ENCODE results near the gene GPR146.

Gene GPR146

GRCh38 chr7:1021366-1021765 is 23.0 kb upstream of the GPR146 start:
- peaks cover 87% of the 10 kb centered on the region for H3K36me3 ChIP-seq (ENCODE audit: control insufficient read depth, low read length)
- peaks cover 39% of the 10 kb centered on the region for H3F3A ChIP-seq (ENCODE audit: control insufficient read depth, insufficient read depth)
- H3K4me3 ChIP-seq (ENCODE audit: low read length), result no peak overlapping the region
- H3K79me2 ChIP-seq (ENCODE audit: control insufficient read depth, low read length), result peaks cover 93% of the 10 kb centered on the region
- peaks cover 34% of the 10 kb centered on the region for H4K20me1 ChIP-seq (ENCODE audit: control insufficient read depth, insufficient read depth, low read depth, low read length)
- peaks cover 79% of the 10 kb centered on the region for H3K4me1 ChIP-seq (ENCODE audit: control insufficient read depth, low read length)
- H3K27ac ChIP-seq (ENCODE audit: low read depth, low read length), result peak overlapping the region; percentile 3; the same call in 1 of the 2 replicates
- H3K27me3 ChIP-seq (ENCODE audit: control insufficient read depth, low read length), result no peaks in the 10 kb centered on the region
- H3K4me2 ChIP-seq (ENCODE audit: low read length), result peak overlapping the region; percentile 89; the same call in 1 of the 2 replicates
- TF ChIP-seq, protein P1, sequence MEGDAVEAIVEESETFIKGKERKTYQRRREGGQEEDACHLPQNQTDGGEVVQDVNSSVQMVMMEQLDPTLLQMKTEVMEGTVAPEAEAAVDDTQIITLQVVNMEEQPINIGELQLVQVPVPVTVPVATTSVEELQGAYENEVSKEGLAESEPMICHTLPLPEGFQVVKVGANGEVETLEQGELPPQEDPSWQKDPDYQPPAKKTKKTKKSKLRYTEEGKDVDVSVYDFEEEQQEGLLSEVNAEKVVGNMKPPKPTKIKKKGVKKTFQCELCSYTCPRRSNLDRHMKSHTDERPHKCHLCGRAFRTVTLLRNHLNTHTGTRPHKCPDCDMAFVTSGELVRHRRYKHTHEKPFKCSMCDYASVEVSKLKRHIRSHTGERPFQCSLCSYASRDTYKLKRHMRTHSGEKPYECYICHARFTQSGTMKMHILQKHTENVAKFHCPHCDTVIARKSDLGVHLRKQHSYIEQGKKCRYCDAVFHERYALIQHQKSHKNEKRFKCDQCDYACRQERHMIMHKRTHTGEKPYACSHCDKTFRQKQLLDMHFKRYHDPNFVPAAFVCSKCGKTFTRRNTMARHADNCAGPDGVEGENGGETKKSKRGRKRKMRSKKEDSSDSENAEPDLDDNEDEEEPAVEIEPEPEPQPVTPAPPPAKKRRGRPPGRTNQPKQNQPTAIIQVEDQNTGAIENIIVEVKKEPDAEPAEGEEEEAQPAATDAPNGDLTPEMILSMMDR (IDR thresholded peaks at IDR 0.05; ENCODE audit: low read depth, low read length, poor library complexity, severe bottlenecking), result no peak
- no peak for TF ChIP-seq EZH2phosphoT487 (IDR thresholded peaks at IDR 0.05; ENCODE audit: borderline replicate concordance, low read length)
- H3K9me3 ChIP-seq (ENCODE audit: control insufficient read depth, insufficient read depth, low read length), result no peaks in the 10 kb centered on the region; the same call in 1 of the 2 replicates
- no peaks in the 10 kb centered on the region for H3K9me2 ChIP-seq (replicated peaks; ENCODE audit: control insufficient read depth, low read length)

DNA sequence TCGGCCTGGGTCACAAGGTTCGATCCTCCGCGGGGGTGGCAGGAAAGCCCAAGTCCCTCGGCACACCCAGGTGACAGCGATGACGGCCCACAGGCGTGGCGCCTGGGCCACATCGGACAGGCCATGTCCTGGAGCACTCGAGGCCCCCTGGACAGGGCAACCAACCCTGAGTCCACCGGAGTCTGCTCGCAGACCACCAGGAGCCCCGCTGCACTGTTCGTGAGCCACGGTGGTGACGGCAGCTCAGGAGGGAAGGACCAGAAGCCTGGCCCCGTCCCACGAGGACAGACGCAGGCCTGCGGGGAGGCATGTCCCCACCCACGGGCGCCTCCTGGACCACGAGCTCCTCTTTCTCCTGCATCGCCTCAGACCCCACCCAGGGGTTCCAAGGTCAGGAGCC is 22.4 kb upstream of the GPR146 start:
- Histone ChIP-seq H3K4me3 (ENCODE audit: low read length) (peak overlapping the region; percentile 91), H3K27me3 (ENCODE audit: control insufficient read depth, low read length) (no peaks in the 10 kb centered on the region), H3K79me2 (ENCODE audit: control insufficient read depth, low read length) (peaks cover 93% of the 10 kb centered on the region), H3F3A (ENCODE audit: control insufficient read depth, insufficient read depth) (peaks cover 44% of the 10 kb centered on the region), H4K20me1 (ENCODE audit: control insufficient read depth, insufficient read depth, low read depth, low read length) (peaks cover 34% of the 10 kb centered on the region), H3K9me3 (ENCODE audit: control insufficient read depth, insufficient read depth, low read length) (no peaks in the 10 kb centered on the region; the same call in 1 of the 2 replicates), H3K4me1 (ENCODE audit: control insufficient read depth, low read length) (peaks cover 85% of the 10 kb centered on the region), H3K4me2 (ENCODE audit: low read length) (peak overlapping the region; percentile 89), H3K36me3 (ENCODE audit: control insufficient read depth, low read length) (peaks cover 90% of the 10 kb centered on the region), H3K9me2 (replicated peaks; ENCODE audit: control insufficient read depth, low read length) (no peaks in the 10 kb centered on the region), H3K27ac (ENCODE audit: low read depth, low read length) (peak overlapping the region; percentile 98; the same call in 1 of the 2 replicates)
- TF ChIP-seq, protein P1 (IDR thresholded peaks at IDR 0.05; ENCODE audit: low read depth, low read length, poor library complexity, severe bottlenecking), result no peak
- TF ChIP-seq EZH2phosphoT487 (IDR thresholded peaks at IDR 0.05; ENCODE audit: borderline replicate concordance, low read length), result no peak

DNA sequence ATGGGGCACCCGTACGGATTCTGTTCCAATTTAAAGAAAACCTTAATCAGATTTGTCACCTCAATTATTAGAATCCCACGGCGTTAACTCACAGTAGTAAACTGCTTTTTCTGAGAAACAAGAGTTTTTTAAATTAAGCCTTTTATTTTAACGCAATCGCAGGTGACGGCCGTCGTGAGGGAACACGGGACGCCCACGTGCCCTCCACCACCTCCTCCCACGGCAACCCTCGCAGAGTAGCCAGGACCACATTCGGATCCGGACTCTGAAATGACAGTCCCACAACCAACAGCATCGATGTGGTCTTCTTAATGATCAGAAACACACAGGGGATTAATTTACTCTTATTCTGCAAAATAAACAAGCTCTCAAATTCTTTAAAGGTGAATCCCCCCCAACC is 22.0 kb upstream of the GPR146 start:
- Histone ChIP-seq H3K36me3 (ENCODE audit: control insufficient read depth, low read length) (peaks cover 90% of the 10 kb centered on the region), H3K4me1 (ENCODE audit: control insufficient read depth, low read length) (peaks cover 89% of the 10 kb centered on the region), H3K27me3 (ENCODE audit: control insufficient read depth, low read length) (no peaks in the 10 kb centered on the region), H3K9me3 (ENCODE audit: control insufficient read depth, insufficient read depth, low read length) (no peaks in the 10 kb centered on the region; the same call in 1 of the 2 replicates), H3F3A (ENCODE audit: control insufficient read depth, insufficient read depth) (peaks cover 49% of the 10 kb centered on the region), H3K9me2 (replicated peaks; ENCODE audit: control insufficient read depth, low read length) (no peaks in the 10 kb centered on the region), H4K20me1 (ENCODE audit: control insufficient read depth, insufficient read depth, low read depth, low read length) (peaks cover 34% of the 10 kb centered on the region), H3K79me2 (ENCODE audit: control insufficient read depth, low read length) (peaks cover 93% of the 10 kb centered on the region), H3K27ac (ENCODE audit: low read depth, low read length) (peak overlapping the region; percentile 98), H3K4me3 (ENCODE audit: low read length) (peak overlapping the region; percentile 91), H3K4me2 (ENCODE audit: low read length) (peak overlapping the region; percentile 89)
- TF ChIP-seq, protein P1 (IDR thresholded peaks at IDR 0.05; ENCODE audit: low read depth, low read length, poor library complexity, severe bottlenecking), result no peak
- TF ChIP-seq EZH2phosphoT487 (IDR thresholded peaks at IDR 0.05; ENCODE audit: borderline replicate concordance, low read length), result no peak
